Gastrocnemius medialis (tissue), 4 donors: ENCODE results near the gene EP400.

Source experiments
- CTCF ChIP-seq, 5 experiments: fragments of 450-650 bp in 3 of 5; fragments of 200-600 bp in 2 of 5; sonication (generic) in 2 of 5; IDR thresholded peaks in 4 of 5; conservative IDR thresholded peaks in 1 of 5; 1 replicate in 4 of 5; 2 replicates in 1 of 5; pipeline ENCODE4 v1.5.1; 2016 to 2019; ENCODE audit warnings: antibody characterized with exemption in 5 of 5, mild to moderate bottlenecking in 3 of 5, moderate library complexity in 3 of 5
- POLR2A ChIP-seq, 2 donors: fragments of 450-650 bp; IDR thresholded peaks; one replicate each; pipeline ENCODE4 v1.6.1; 2017; ENCODE audit warnings: antibody characterized with exemption in 2 of 2, mild to moderate bottlenecking in 2 of 2, moderate library complexity in 2 of 2

- no peak for TF ChIP-seq POLR2A (IDR thresholded peaks at IDR 0.05)
- TF ChIP-seq CTCF (IDR thresholded peaks at IDR 0.05 in 4 of 5, conservative IDR thresholded peaks at IDR 0.05 in 1 of 5) = no peak
These were observed 146.0 kb downstream of the EP400 start for GRCh38 chr12:132095520-132096409.
